Thymus (tissue), 11 donors: ENCODE measurements around the gene DERL3. TPM values are rescaled to one million over a fixed set of nuclear protein-coding genes. Genes with fewer than 3 reads are reported as not detected.
A peak's percentile ranks its signal among the peaks of the same experiment; 100 is the strongest.
"Not testable (repeated sequence)": the region's sequence is repeated elsewhere in the genome, so short reads cannot be mapped to it uniquely, and the experiment has no call there.

Experiments
- DNase-seq, 9 donors: peaks; one replicate each; pipeline ENCODE4 v3.0.0-alpha.2; 2013; ENCODE audit warnings: low spot score in 9 of 9, low read depth in 6 of 9, missing footprints in 1 of 9
- H3K27ac ChIP-seq, 2 donors: one replicate each; pipeline ENCODE4 v1.5.1; 2013; ENCODE audit warnings: control low read depth in 1 of 2, low read depth in 1 of 2, low read length in 1 of 2, mild to moderate bottlenecking in 1 of 2, moderate library complexity in 1 of 2
- H3K27me3 ChIP-seq, 2 donors: one replicate each; pipeline ENCODE4 v1.5.1; 2013; ENCODE audit warnings: low read length in 1 of 2; ENCODE audit not compliant: control insufficient read depth in 2 of 2, insufficient read depth in 1 of 2
- H3K36me3 ChIP-seq, 2 donors: one replicate each; pipeline ENCODE4 v1.5.1; 2013; ENCODE audit warnings: low read length in 1 of 2, mild to moderate bottlenecking in 1 of 2, moderate library complexity in 1 of 2; ENCODE audit not compliant: control insufficient read depth in 2 of 2, insufficient read depth in 2 of 2
- H3K4me1 ChIP-seq, 2 donors: one replicate each; pipeline ENCODE4 v1.5.1; 2013; ENCODE audit warnings: low read length in 2 of 2; ENCODE audit not compliant: control insufficient read depth in 2 of 2, insufficient read depth in 2 of 2
- H3K4me3 ChIP-seq, 2 donors: one replicate each; pipeline ENCODE4 v1.5.1; 2013; ENCODE audit warnings: low read length in 2 of 2, control low read depth in 1 of 2, mild to moderate bottlenecking in 1 of 2
- H3K9me3 ChIP-seq, 2 donors: one replicate each; pipeline ENCODE4 v1.5.1; 2013; ENCODE audit warnings: low read length in 1 of 2, mild to moderate bottlenecking in 1 of 2; ENCODE audit not compliant: control insufficient read depth in 2 of 2, insufficient read depth in 1 of 2
- WGBS: extraction: QIAGEN DNeasy Blood & Tissue Kit; methylation state at CpG from one replicate; pipeline ENCODE4 v1.1.7; 2013; 5-methylcytosine and 5-hydroxymethylcytosine counted together
- polyA plus RNA-seq: library from polyadenylated mRNA; stranded (reverse); fragments of 200-250 nt; gene quantifications from one replicate; pipeline ENCODE4 v1.2.3, GENCODE V29; 2013
- total RNA-seq: library from RNA; stranded (reverse); fragments of 120-200 nt; gene quantifications from one replicate; pipeline ENCODE4 v1.2.4, GENCODE V29; 2013
- donor health status: healthy.

DERL3 gene
- total and polyA plus RNA-seq, 2 donors, result 2.5 to 2.9 TPM

- not testable (repeated sequence) for H3K36me3 ChIP-seq, DNase-seq, H3K9me3 ChIP-seq, H3K4me1 ChIP-seq, H3K4me3 ChIP-seq, H3K27ac ChIP-seq, H3K27me3 ChIP-seq
- 71% methylated on average over 11 of the region's 11 CpGs for WGBS
These were observed 25.8 kb upstream of the DERL3 start for GRCh38 chr22:23864499-23865154.

GRCh38 chr22:23862103-23862502 is 23.3 kb upstream of the DERL3 start:
- H3K36me3 ChIP-seq, result no peaks in the 10 kb centered on the region
- peak in 1 of 9 donors; percentile 54 for DNase-seq
- WGBS, result 94% methylated on average over 3 of the region's 3 CpGs
- H3K4me3 ChIP-seq, result no peak overlapping the region
- H3K9me3 ChIP-seq, result peaks cover 0 to 2% of the 10 kb centered on the region in 2 donors
- H3K27me3 ChIP-seq, result peaks cover 3 to 5% of the 10 kb centered on the region in 2 donors
- no peak overlapping the region for H3K27ac ChIP-seq
- peaks cover 5 to 20% of the 10 kb centered on the region in 2 donors for H3K4me1 ChIP-seq

GRCh38 chr22:23860187-23860586 is 21.4 kb upstream of the DERL3 start:
- not testable (repeated sequence) for H3K4me3 ChIP-seq, DNase-seq, H3K36me3 ChIP-seq, H3K9me3 ChIP-seq, H3K27ac ChIP-seq
- Histone ChIP-seq H3K4me1 (peaks cover 9 to 27% of the 10 kb centered on the region in 2 donors), H3K27me3 (peaks cover 10 to 14% of the 10 kb centered on the region in 2 donors)
- 97% methylated on average over 8 of the region's 8 CpGs for WGBS

- 98% methylated on average over 4 of the region's 4 CpGs for WGBS
- H3K9me3 ChIP-seq, result peaks cover 0 to 4% of the 10 kb centered on the region in 2 donors
- H3K36me3 ChIP-seq, result no peaks in the 10 kb centered on the region
- H3K27ac ChIP-seq, result peak overlapping the region in 1 of 2 donors; percentile 78
- H3K4me3 ChIP-seq, result no peak overlapping the region
- peak in 1 of 9 donors; percentile 60 for DNase-seq
- H3K27me3 ChIP-seq, result peaks cover 10 to 14% of the 10 kb centered on the region in 2 donors
- peaks cover 9 to 27% of the 10 kb centered on the region in 2 donors for H3K4me1 ChIP-seq
These were observed 20.4 kb upstream of the DERL3 start for GRCh38 chr22:23859201-23859600.

DNA sequence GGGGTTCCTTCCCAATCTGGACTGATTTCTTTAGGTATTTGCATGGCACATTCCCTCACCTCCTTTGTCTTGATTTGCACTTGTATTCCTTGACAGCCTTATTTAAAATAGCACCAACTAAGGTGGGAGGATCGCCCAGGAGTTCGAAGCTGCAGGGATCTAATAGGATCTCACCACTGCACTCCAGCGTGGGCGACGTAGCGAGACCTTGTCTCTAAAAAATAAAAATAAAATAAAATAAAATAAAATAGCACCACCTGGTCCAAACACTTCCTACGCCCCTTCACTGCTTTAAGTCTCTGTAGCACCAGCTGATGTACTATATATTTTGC is 19.6 kb upstream of the DERL3 start:
- 84% methylated on average over 7 of the region's 7 CpGs for WGBS
- H3K4me3 ChIP-seq, result peak overlapping the region; percentile 64 to 77
- no peaks in the 10 kb centered on the region for H3K36me3 ChIP-seq
- peaks cover 10 to 14% of the 10 kb centered on the region in 2 donors for H3K27me3 ChIP-seq
- H3K27ac ChIP-seq, result no peak overlapping the region
- no peak for DNase-seq
- peaks cover 0 to 4% of the 10 kb centered on the region in 2 donors for H3K9me3 ChIP-seq
- peaks cover 9 to 27% of the 10 kb centered on the region in 2 donors for H3K4me1 ChIP-seq

DNA sequence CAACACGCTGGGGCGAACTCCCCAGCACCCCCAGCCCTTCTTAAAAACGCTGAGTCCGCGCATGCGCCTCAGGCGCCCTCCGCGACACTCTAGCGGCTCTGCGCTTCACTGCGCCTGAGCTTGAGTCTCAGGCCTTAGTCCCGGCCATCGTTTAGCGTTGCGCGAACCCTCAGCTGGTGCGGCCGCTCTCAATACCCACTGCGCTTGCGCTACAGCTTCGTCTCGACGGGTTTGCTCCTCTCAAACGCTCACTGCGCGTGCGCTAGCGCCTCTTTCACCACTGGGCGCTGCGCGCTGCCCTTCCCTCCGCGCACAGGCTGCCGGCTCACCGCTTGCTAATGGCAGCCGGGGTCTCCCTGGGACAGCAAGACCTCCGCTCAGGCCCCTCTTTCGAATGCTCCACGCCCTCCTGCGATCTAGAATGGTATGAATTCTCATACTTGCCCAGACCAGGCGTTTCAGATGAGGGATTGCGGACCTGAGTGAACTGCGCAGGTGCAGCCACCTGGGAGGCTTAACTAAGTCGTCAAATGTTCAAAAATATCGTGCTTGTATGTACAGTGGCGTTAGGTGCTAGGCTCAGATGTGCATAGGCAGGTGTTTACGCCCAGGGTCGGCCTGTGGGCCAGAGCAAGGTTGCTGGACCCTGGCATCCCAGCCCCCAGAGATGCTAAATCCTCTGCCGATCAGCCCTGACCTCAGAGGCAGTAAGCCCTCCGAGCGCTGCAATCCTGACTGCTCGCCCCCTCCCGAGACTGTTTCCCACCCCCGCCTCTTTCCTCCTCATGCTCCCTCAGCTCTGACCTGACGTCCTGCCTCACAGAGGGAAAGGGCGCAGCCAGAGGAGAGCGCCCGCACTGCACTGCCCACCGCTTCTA is 19.0 kb upstream of the DERL3 start, which contains the start of gene SLC2A11:
TSS of gene SLC2A11 (plus strand) at position 270 of the 878 bp plus-strand sequence. CDS start at position 395, 125 bp downstream.
- DNase-seq, result peak; percentile 83 to 96 (median 91)
- H3K27ac ChIP-seq, result peak within 1 kb of the TSS; percentile 69 to 74
- 2% methylated on average over 60 of the region's 60 CpGs for WGBS

GRCh38 chr22:23856721-23857605 is 18.2 kb upstream of the DERL3 start:
- Histone ChIP-seq H3K36me3 (no peaks in the 10 kb centered on the region), H3K27ac (peak overlapping the region; percentile 32 to 74), H3K4me1 (peaks cover 9 to 27% of the 10 kb centered on the region in 2 donors), H3K4me3 (peak overlapping the region; percentile 64 to 77), H3K9me3 (peaks cover 0 to 4% of the 10 kb centered on the region in 2 donors), H3K27me3 (peaks cover 12 to 22% of the 10 kb centered on the region in 2 donors)
- 2% methylated on average over 58 of the region's 58 CpGs for WGBS
- DNase-seq, result peak in 1 of 9 donors; percentile 27

More for the DNA sequence above, 19.0 kb upstream of the DERL3 start, which contains the start of gene SLC2A11:
- Histone ChIP-seq H3K36me3 (no peaks in the 10 kb centered on the region), H3K27me3 (peaks cover 12 to 17% of the 10 kb centered on the region in 2 donors), H3K4me1 (peaks cover 9 to 27% of the 10 kb centered on the region in 2 donors), H3K9me3 (peaks cover 0 to 4% of the 10 kb centered on the region in 2 donors), H3K4me3 (peak within 1 kb of the TSS; percentile 64 to 77)

- no peak overlapping the region for H3K27ac ChIP-seq
- peaks cover 0 to 11% of the 10 kb centered on the region in 2 donors for H3K9me3 ChIP-seq
- H3K4me3 ChIP-seq, result no peak overlapping the region
- WGBS, result 94% methylated on average over 16 of the region's 16 CpGs
- H3K36me3 ChIP-seq, result no peaks in the 10 kb centered on the region
- DNase-seq, result no peak
- H3K27me3 ChIP-seq, result peaks cover 6 to 26% of the 10 kb centered on the region in 2 donors
- peaks cover 0 to 21% of the 10 kb centered on the region in 2 donors for H3K4me1 ChIP-seq
These were observed 11.4 kb upstream of the DERL3 start for GRCh38 chr22:23850136-23850611.
